Calu3 (cell line): ENCODE data around the gene MAP4K2. TPM values are rescaled to one million over a fixed set of nuclear protein-coding genes. Genes with fewer than 3 reads are reported as not detected.

Source experiments
- BruUV-seq: library from RNA; stranded (reverse); fragments of 400-500 nt; replicated peaks from 2 replicates; lab custom pipeline; 2021; lab: Mats Ljungman, UMichigan
- CTCF ChIA-PET: fragments of 300-600 bp; sonication (Branson Sonifier 250); formaldehyde crosslinking; loops from one replicate; lab custom pipeline; 2022; ENCODE audit warnings: antibody characterized with exemption; lab: Charles Lee
- DNase-seq: peaks from one replicate; pipeline ENCODE4 v3.0.0; 2022
- H3K27ac Mint-ChIP-seq: one replicate; pipeline ENCODE4 v1.8.0; 2022; ENCODE audit warnings: mixed read lengths; ENCODE audit not compliant: unreplicated experiment
- H3K27me3 Mint-ChIP-seq: one replicate; pipeline ENCODE4 v1.8.0; 2022; ENCODE audit warnings: mixed read lengths; ENCODE audit not compliant: unreplicated experiment
- H3K36me3 Mint-ChIP-seq: one replicate; pipeline ENCODE4 v1.8.0; 2022; ENCODE audit warnings: mild to moderate bottlenecking, moderate library complexity, mixed read lengths; ENCODE audit not compliant: insufficient read depth, unreplicated experiment
- H3K4me1 Mint-ChIP-seq: one replicate; pipeline ENCODE4 v1.8.0; 2022; ENCODE audit warnings: mild to moderate bottlenecking, low read depth, mixed read lengths; ENCODE audit not compliant: unreplicated experiment
- H3K4me3 Mint-ChIP-seq: one replicate; pipeline ENCODE4 v1.8.0; 2022; ENCODE audit warnings: mild to moderate bottlenecking, low read depth, moderate library complexity, mixed read lengths; ENCODE audit not compliant: unreplicated experiment
- H3K9me3 Mint-ChIP-seq: one replicate; pipeline ENCODE4 v1.8.0; 2022; ENCODE audit warnings: low read depth, mixed read lengths; ENCODE audit not compliant: unreplicated experiment
- intact Hi-C: fragments of 100-400 bp; cut with micrococcal nuclease; formaldehyde crosslinking; loops from one replicate; pipeline ENCODE4 v1.10.0; 2022; ENCODE audit not compliant: unreplicated experiment
- total RNA-seq: library from RNA; stranded (reverse); gene quantifications from 2 replicates; pipeline ENCODE4 v1.2.3, GENCODE V29; 2022
- TF ChIP-seq, protein P1 (sequence below): fragments of 200-600 bp; IDR thresholded peaks from one replicate; pipeline ENCODE4 v1.8.0; 2022; ENCODE audit warnings: antibody characterized with exemption; ENCODE audit not compliant: unreplicated experiment

MAP4K2 gene
- total RNA-seq, 1 experiment from 2014 or later = 17.4 TPM

DNA sequence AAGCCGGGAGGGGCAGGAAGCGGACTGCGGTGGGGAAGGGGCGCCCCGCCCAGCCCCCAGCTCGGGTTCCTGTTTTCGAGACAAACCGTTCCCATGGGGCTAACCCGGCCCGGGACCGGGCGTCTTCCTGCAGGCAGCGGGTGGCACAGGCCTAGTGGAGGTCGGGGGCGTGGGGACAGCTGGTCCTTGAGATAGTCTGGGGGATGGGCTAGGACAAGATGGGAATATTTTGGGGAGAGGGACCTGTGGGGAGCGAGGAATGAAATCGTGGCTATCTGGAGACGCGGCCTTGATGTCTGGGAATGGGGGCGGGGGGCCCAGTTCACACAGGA, 57.9 kb downstream of the MAP4K2 start:
- CTCF ChIA-PET = no interaction called here
- intact Hi-C loops = no loop called here
- no peak for DNase-seq
- TF ChIP-seq, protein P1, sequence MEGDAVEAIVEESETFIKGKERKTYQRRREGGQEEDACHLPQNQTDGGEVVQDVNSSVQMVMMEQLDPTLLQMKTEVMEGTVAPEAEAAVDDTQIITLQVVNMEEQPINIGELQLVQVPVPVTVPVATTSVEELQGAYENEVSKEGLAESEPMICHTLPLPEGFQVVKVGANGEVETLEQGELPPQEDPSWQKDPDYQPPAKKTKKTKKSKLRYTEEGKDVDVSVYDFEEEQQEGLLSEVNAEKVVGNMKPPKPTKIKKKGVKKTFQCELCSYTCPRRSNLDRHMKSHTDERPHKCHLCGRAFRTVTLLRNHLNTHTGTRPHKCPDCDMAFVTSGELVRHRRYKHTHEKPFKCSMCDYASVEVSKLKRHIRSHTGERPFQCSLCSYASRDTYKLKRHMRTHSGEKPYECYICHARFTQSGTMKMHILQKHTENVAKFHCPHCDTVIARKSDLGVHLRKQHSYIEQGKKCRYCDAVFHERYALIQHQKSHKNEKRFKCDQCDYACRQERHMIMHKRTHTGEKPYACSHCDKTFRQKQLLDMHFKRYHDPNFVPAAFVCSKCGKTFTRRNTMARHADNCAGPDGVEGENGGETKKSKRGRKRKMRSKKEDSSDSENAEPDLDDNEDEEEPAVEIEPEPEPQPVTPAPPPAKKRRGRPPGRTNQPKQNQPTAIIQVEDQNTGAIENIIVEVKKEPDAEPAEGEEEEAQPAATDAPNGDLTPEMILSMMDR = no peak
- Mint-ChIP-seq H3K36me3 (peaks cover 11% of the 10 kb centered on the region), H3K4me3 (no peak overlapping the region), H3K9me3 (no peaks in the 10 kb centered on the region), H3K4me1 (peaks cover 10% of the 10 kb centered on the region), H3K27me3 (peaks cover 72% of the 10 kb centered on the region), H3K27ac (no peak overlapping the region)
- BruUV-seq = no TSS peak

DNA sequence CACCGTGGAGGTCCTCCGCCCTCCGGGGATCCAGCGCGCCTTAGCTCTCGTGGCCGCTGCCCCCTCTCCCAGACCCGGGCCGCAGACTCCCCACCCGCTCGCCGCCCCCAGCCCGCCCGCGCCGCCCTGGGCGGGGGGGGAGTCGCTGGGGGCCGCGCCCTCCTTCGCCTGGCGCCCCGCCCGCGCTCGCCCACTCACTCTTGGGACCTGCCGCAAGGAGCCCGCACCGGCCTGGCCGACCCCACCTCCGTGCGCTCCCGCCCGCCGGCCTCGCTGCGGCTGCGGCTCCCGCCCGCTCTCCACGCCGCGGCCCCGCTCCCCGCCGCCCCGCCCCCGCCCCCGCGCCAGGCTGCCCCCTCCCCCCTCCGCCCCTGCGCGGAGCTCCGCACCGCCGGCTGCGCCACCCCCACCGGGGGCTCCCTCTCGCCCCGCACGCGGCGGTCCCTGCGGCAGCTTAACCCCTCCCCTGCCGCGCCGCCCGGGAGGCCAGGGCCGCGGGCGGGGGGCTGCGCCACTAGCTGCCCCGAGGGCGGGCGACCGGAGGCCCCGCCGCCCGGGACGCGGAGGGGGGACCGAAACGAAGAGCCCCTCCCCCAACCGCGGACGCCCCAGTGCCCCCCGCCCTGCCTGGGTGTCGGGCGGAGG, 58.3 kb downstream of the MAP4K2 start:
- CTCF ChIA-PET = no interaction called here

DNA sequence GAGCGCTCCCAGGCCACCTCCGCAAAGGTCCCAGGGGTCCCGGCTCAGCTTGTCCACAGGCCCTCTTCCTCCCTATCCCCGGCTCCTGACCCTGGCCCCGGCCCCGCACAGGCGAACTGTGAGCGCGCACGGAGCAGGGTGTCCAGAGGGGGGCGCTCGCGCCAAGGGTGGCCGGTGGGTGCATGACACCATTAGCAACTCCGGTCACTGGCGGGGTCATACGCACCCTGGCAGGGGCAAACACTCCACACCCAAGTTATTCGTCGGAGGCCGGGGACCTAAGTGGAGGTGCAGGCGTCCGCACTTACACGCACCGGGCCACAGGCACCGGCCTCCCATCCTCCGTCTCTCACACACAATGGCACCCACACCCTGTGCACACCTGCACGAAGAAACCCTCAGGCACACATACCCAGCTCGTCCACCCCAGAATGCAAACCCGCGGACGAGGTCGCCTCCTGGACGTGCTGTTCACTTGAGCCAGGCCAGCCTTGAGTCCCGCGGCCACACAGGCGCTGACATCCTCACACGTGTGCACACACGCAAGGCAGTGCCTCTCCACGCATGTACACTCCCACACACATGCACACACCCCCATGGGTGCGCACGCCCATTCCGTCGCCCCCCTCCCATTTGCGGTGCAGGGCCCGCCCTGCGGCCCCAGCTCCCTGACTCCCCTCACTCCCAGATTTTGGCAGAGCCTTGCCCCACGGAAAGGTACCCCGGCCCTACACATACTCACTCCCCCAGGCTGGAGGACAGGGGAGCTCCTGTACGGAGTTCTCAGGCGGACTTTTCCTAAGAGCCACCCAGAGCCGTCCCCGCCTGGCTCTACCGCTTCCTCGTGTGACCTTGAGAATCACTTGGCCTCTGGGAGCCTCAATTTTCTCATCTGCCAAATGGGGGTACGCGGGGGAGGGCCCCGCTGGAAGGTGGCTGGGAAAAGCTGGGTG, 59.1 kb downstream of the MAP4K2 start, which contains the start of gene RASGRP2:
RASGRP2 (minus strand) TSS at position 552 of the 953 bp plus-strand sequence. CDS start 1,276 bp downstream, outside the sequence.
- peak; percentile 65 for DNase-seq
- BruUV-seq = no TSS peak
- Mint-ChIP-seq H3K36me3 (peaks cover 11% of the 10 kb centered on the region), H3K4me1 (peaks cover 10% of the 10 kb centered on the region), H3K9me3 (no peaks in the 10 kb centered on the region), H3K4me3 (peak within 1 kb of the TSS; percentile 63), H3K27ac (no peak within 1 kb of the TSS), H3K27me3 (peaks cover 84% of the 10 kb centered on the region)
- TF ChIP-seq, protein P1 = peak; percentile 44
- CTCF ChIA-PET = no interaction called here
- intact Hi-C loops = no loop called here

More for the DNA sequence above, 58.3 kb downstream of the MAP4K2 start:
- peak overlapping the region; percentile 63 for H3K4me3 Mint-ChIP-seq
- intact Hi-C loops = no loop called here
- no TSS peak for BruUV-seq
- no peaks in the 10 kb centered on the region for H3K9me3 Mint-ChIP-seq
- peaks cover 76% of the 10 kb centered on the region for H3K27me3 Mint-ChIP-seq
- TF ChIP-seq, protein P1 = no peak
- H3K36me3 Mint-ChIP-seq = peaks cover 11% of the 10 kb centered on the region
- H3K27ac Mint-ChIP-seq = no peak overlapping the region
- H3K4me1 Mint-ChIP-seq = peaks cover 10% of the 10 kb centered on the region
- no peak for DNase-seq

DNA sequence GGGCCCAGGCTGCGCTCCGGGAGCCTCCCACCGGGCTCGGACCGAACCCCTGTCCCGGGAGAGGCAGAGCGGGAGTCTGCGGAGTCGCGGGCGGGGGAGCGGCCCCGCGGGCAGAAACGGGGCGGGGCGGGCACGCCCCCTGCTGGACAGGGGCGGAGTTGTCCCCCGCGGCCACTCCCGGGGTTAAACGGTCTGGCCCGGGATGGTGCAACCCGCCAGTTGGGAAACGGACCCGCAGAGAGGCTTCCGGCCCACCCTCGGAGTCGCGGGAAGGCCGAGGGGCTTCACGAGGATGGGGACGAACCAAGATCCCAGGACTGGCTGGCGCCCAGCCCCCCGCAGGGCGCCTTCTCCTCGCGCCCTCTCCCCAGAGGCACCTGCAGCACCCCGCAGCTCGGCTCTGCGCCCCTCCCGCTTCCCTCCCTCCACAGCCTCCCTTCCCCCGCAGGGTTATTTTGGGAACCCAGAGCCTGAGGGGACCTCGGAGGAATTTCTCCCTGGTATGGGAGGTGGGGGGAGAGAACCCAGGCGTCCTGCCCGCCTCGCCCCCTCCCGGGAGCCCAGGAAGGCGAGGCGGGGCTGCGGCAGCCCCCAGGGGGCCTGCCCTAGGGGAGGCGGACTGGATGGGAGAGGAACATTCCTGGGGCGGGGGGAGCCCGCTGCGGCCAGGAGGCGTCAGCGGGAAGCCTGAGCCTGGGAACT, 60.0 kb downstream of the MAP4K2 start:
- CTCF ChIA-PET = interaction anchor here (1.6 kb wide), 1 partner anchor 54 kb away, joined by 8 read pairs; no protein-coding TSS in a partner anchor
- Mint-ChIP-seq H3K36me3 (peaks cover 9% of the 10 kb centered on the region), H3K27me3 (peaks cover 84% of the 10 kb centered on the region), H3K4me3 (peak overlapping the region; percentile 65), H3K27ac (no peak overlapping the region), H3K9me3 (no peaks in the 10 kb centered on the region), H3K4me1 (peaks cover 10% of the 10 kb centered on the region)
- intact Hi-C loops = no loop called here
- TF ChIP-seq, protein P1 = peak; percentile 91
- peak; percentile 83 for DNase-seq
- BruUV-seq = no TSS peak
